ENCODE measurements around the gene R3HDM4.

The R3HDM4 gene

GRCh38 chr19:931860-932647 lies 19.0 kb upstream of the R3HDM4 start:
- TF ChIP-seq REST (IDR thresholded peaks at IDR 0.05; ENCODE audit: insufficient replicate concordance, low read depth), result no peak
- TF ChIP-seq GABPA (IDR thresholded peaks at IDR 0.05; ENCODE audit: low read depth), result no peak
- TF ChIP-seq POLR2AphosphoS5 (IDR thresholded peaks at IDR 0.05; ENCODE audit: low read depth), result no peak
- TF ChIP-seq SPI1 (IDR thresholded peaks at IDR 0.05; ENCODE audit: borderline replicate concordance, low read depth), result no peak
- no peak for TF ChIP-seq CTCF (IDR thresholded peaks at IDR 0.05; ENCODE audit: insufficient read depth, low read length)
- Histone ChIP-seq H3K27ac (replicated peaks) (peak overlapping the region; percentile 52), H3K27me3 (ENCODE audit: insufficient read depth, poor library complexity, severe bottlenecking) (no peaks in the 10 kb centered on the region), H3K4me3 (replicated peaks; ENCODE audit: insufficient read depth, low read length) (no peak overlapping the region; the same call in 1 of the 2 replicates)
- DNase-seq (ENCODE audit: low read depth in 1 of 2, low spot score in 1 of 2), result no peak

- Histone ChIP-seq H3K27ac (replicated peaks) (no peak overlapping the region), H3K27me3 (ENCODE audit: insufficient read depth, poor library complexity, severe bottlenecking) (no peaks in the 10 kb centered on the region), H3K4me3 (replicated peaks; ENCODE audit: insufficient read depth, low read length) (no peak overlapping the region)
- TF ChIP-seq SPI1 (IDR thresholded peaks at IDR 0.05; ENCODE audit: borderline replicate concordance, low read depth) (no peak), REST (IDR thresholded peaks at IDR 0.05; ENCODE audit: insufficient replicate concordance, low read depth) (no peak), CTCF (IDR thresholded peaks at IDR 0.05; ENCODE audit: insufficient read depth, low read length) (no peak), POLR2AphosphoS5 (IDR thresholded peaks at IDR 0.05; ENCODE audit: low read depth) (no peak), GABPA (IDR thresholded peaks at IDR 0.05; ENCODE audit: low read depth) (no peak)
- DNase-seq (ENCODE audit: low read depth in 1 of 2, low spot score in 1 of 2), result no peak
Measured at GRCh38 chr19:929891-930258, 16.9 kb upstream of the R3HDM4 start.

- no peak overlapping the region for H3K27ac ChIP-seq (replicated peaks)
- TF ChIP-seq REST (IDR thresholded peaks at IDR 0.05; ENCODE audit: insufficient replicate concordance, low read depth) (no peak), CTCF (IDR thresholded peaks at IDR 0.05; ENCODE audit: insufficient read depth, low read length) (no peak), POLR2AphosphoS5 (IDR thresholded peaks at IDR 0.05; ENCODE audit: low read depth) (no peak), GABPA (IDR thresholded peaks at IDR 0.05; ENCODE audit: low read depth) (no peak), SPI1 (IDR thresholded peaks at IDR 0.05; ENCODE audit: borderline replicate concordance, low read depth) (no peak)
- no peak for DNase-seq (ENCODE audit: low read depth in 1 of 2, low spot score in 1 of 2)
- H3K27me3 ChIP-seq (ENCODE audit: insufficient read depth, poor library complexity, severe bottlenecking), result no peaks in the 10 kb centered on the region
- H3K4me3 ChIP-seq (replicated peaks; ENCODE audit: insufficient read depth, low read length), result no peak overlapping the region
Measured at GRCh38 chr19:929203-929890, 16.3 kb upstream of the R3HDM4 start.

Data from HL-60 (cell line).